HG03460 (cell line): Measurements from ENCODE around the gene GTPBP3.
A peak's percentile ranks its signal among the peaks of the same experiment; 100 is the strongest.
"Not testable (repeated sequence)": the region's sequence is repeated elsewhere in the genome, so short reads cannot be mapped to it uniquely, and the experiment has no call there.

ENCODE experiments used
- ATAC-seq: cut with Tn5 transposase; IDR thresholded peaks from one replicate; pipeline ENCODE4 v1.9.1; 2021; ENCODE audit not compliant: unreplicated experiment

The GTPBP3 gene

GRCh38 chr19:17336872-17337674 is at the start of gene GTPBP3:
GTPBP3 (plus strand) TSS chr19:17337553; CDS start chr19:17337612, 59 bp downstream.
- peak; percentile 64 for ATAC-seq

GRCh38 chr19:17289489-17289888 is 47.9 kb upstream of the GTPBP3 start:
- no peak for ATAC-seq

- ATAC-seq: peak; percentile 83
These were observed 44.9 kb upstream of the GTPBP3 start for GRCh38 chr19:17292301-17293074.

DNA sequence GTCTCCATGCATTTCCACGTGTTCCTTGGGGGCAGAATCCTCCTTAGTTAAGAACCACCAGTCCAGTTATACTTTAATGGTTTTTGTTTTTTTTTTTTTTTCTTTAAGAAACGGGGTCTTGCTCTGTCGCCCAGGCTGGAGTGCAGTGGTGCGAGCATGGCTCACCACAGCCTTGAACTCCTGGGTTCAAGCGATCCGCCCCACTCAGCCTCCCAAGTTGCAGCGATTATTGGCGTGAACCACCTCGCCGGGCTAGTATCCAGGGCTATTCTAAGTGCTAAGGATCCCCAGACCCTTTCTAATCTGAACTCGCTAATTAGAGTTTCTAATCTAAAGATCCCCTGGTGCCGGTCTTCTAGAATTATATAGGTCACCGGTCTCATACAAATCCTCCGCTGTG is 43.7 kb upstream of the GTPBP3 start:
- ATAC-seq: no peak

DNA sequence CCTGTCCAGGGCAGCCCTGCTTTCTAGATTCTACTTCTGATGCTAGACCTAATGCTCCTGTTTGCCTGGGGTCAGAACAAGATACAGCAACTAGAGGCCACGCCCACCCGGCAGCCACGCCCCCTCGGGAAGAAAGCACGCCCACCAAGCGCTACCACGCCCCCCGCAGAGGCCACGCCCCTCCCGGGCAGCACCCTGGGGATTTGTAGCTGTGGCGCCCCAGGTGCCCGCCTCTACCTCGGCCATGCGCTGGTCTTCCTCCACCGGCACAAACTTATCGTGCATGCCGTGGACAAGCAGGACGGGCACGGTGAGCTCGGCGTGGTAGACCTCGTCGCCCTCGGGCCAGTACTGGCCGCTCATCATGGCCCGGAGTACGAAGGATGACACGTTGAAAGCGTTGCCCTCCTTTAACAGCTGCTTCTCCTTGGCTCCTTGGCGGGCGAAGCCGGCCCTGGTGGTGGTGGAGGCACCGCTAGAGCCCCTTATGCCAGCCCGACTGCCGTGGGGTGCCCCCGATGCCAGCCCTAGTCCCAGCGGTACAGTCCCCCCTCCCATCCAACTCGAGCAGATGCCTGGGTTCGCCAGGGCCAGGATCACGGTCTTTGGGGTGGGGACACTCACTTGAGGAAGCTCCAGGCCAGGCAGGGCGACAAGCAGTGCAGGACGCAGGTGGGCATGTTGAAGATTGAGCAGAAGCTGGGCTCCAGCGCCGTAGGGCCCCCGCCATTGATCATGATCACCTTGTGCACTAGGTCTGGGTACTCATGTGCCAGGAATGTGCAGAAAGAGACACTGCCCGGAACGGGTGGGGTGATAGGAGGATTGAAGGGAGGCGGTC is 43.1 kb upstream of the GTPBP3 start:
- ATAC-seq: no peak

DNA sequence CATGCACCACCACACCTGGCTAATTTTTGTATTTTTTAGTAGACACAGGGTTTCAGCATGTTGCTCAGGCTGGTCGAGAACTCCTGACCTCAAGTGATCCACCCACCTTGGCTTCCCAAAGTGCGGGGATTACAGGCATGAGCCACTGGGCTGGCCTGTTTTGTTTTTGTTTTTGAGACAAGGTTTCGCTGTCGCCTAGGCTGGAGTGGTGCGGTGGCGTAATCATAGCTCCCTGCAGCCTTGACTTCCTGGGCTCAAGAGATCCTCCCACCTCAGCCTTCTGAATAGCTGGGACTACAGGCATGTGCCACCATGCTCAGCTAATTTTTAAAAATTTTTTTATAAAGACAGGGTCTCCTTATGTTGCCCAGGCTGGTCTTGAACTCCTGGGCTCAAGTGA is 41.8 kb upstream of the GTPBP3 start:
- ATAC-seq: not testable (repeated sequence)

DNA sequence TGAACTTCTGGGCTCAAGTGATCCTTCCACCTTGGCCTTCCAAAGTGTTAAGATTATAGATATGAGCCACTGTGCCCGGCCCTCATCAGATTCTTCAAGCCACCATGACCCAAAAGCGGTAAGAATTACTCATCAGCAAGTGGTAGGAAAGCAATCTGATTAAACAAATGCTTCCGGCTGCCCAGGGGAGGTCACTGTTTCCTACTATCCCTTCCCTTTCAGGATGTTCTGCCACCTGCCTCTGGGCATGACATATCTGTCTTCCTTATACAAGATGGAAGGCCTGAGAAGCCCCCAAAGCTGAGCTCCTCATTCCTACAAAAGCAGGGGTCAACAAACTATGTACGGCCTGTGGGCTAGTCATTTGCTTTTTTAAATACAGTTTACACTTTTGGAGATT is 41.1 kb upstream of the GTPBP3 start:
- ATAC-seq: no peak

DNA sequence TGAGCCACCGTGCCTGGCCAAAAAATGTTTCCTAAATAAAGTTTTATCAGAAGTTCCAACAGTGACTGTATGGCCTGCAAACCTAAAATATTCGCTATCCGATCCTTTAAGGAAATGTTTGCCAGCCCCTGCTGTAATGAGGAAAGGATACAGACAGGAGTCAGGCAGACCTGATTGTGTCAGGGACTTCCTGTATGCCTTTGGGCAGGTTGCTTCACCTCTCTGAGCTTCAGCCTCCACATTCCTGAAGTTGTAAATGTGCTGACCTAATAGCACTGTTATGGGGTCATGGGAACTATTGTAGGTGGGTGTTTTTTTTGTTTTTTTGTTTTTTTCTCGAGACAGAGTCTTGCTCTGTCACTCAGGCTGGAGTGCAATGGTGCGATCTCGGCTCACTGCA is 40.4 kb upstream of the GTPBP3 start:
- no peak for ATAC-seq

DNA sequence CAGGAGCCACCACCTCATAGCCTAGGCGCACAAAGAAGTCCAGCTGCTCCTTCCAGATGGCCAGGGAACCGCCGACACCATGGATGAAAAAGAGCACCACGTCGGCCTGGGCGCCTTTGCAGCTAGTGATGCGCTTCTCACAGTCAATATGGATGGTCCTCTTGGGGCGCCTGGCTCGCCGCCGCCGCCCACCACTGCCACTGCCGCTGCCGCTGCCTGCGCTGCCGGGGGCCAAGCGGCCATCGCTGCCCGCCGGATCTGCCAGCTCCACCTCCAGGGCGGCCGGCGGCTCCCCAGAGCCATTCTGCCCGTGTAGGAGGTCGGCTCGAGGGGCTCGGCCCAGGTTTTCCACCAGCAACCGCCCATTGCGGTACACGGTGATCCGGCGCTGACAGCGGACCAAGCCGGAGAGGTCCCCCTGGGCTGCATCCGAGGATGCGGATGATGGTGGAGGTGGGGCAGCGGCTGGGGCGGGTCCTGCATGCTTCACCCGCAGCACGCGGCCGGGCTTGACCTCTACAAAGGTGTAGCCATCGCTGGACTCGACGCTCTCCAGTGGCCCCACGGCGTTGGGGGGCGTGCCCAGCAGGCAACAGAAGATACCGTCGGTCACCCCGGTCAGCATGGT is 36.2 kb upstream of the GTPBP3 start:
- no peak for ATAC-seq

DNA sequence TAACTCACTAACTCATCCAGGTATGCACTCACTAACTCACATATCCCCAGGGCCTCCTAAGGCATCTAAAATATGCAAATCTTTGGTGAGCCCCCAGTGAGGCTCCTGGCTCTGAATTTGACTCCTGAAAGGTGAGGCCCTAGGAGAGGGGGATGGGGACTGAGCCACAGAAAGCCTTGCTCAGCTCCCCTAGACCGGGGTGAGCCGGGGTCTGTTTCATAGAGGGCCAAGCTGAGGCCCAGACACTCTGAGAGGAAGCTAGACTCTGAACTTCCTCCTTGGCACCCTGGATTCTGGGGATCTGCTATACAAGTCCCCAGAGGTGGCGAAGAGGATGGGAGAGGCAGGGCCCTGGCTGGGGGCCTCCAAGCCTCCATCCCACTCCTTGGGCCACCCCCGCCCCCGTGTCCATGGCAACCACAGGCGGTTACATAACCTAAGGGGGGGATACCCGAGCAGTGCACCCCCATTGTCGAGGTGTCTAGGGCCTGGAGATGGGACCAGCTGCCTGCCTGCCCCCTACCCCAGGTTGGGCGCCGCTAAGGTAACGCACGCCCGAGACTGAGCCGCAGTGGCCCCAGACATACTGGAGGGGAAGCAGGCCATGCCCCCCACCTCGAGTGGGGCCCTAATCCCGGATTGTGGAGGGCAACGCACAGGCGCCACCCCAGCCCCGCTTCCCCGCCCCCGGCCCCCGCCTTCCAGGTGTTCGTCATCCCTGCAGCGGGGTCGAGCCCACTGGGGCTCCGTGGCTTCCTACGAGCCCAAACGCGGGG is 34.8 kb upstream of the GTPBP3 start:
- ATAC-seq: no peak

GRCh38 chr19:17303167-17303939 is 34.0 kb upstream of the GTPBP3 start, which contains the start of gene ABHD8:
ABHD8 (minus strand) TSS chr19:17303425; CDS start chr19:17301616, 1,809 bp downstream.
- peak; percentile 44 for ATAC-seq

DNA sequence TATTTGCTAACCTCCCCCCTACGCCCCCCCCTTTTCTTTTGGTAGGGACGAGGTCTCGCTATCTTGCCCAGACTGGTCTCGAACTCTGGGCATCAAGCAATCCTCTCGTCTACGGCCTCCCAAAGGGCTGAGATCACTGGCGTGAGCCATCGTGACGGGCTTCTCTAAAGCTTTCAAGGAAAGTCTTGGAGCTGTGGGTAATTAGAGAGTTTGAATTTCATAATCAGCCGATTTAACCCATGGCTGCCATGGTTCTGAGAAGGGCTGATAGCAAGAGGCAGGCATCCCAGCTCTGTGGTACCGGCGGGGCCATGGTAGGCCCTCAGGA is 33.4 kb upstream of the GTPBP3 start:
- no peak for ATAC-seq

DNA sequence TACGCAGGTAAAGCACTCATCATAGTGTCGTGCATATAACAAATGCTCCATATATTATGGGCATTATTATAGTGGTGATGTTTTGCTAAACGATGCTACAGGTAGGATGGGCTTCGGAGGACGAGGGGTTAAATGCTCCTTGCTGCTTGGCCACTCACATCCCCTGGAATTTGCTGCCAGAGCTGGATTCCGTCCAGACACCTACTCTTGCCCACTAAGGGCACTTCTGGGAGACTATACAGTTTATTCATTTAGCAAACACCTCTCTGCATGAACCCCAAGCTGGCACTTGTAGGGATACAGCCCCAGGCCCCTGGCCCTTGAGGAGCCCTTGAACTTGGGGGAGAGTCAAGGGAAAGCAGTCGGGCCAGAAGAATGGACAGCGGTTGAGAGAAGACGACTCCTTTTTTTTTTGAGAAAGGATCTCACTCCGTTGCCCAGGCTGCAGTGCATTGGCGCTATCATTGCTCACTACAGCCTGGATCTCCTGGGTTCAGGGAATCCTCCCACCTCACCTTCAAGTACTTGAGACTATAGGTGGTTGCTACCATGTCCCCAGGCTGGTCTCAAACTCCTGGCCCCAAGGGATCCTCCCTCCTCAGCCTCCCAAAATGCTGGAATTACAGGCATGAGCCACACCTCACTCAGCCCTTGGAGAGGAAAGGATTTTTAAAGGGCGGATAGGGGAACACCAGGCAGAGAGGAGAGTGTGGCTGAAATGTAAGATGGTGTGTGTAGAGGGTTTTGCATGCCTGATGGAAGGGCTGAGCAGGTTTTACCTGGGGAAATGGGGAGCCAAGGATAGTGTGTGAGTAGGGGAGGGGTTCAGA is 32.8 kb upstream of the GTPBP3 start:
- ATAC-seq: no peak

GRCh38 chr19:17305216-17305516 is 32.2 kb upstream of the GTPBP3 start:
- no peak for ATAC-seq

DNA sequence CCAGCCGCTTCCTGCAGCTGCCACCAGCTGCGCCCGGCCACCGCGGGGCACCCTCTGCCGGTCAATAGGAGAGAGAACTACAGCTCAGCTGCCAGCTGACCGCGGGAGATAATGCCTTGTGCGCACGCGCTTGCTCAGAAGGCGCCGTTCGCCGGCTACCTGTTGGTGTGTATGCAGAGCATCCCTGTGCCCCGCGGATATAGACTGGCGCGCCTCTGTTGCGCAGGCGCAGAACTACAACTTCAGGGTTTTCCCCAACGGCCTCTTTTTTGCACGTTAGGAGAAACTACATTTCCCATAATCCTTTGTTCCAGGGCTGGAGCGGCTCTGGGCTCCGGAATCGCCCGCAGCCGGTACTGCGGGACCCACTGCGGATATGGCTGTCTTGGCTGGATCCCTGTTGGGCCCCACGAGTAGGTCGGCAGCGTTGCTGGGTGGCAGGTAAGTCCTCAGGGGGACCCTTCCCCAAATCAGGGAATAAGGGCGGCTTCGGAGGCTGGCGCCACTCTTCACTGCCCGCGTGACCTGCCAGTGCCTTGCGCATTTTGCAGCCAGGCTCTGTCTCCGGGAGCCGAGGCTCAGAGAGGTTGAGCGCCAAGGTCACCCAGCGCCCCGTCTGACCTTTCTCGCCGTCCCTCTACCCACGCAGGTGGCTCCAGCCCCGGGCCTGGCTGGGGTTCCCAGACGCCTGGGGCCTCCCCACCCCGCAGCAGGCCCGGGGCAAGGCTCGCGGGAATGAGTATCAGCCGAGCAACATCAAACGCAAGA is 31.7 kb upstream of the GTPBP3 start, which contains the start of gene MRPL34:
Gene MRPL34 (plus strand): TSS at position 356 of the 768 bp plus-strand sequence. CDS start 21 bp downstream, at position 377.
- peak; percentile 55 for ATAC-seq

DNA sequence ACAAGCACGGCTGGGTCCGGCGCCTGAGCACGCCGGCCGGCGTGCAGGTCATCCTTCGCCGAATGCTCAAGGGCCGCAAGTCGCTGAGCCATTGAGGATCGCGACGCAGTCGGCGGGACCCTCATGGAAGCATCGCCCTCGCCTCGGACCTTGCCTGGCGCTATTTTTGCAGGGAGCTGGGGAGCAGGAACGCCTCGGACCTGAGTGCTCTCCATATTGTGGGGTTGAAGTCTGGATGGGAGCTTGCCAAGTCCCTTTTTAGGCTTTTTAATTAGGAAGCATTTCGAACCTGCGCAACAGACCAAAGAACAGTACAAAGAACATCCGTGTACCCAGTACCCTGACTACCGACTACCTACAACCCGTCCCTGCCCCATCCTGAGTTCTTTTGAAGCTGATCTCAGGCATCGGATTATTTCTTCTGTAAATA is 31.1 kb upstream of the GTPBP3 start:
- no peak for ATAC-seq

DNA sequence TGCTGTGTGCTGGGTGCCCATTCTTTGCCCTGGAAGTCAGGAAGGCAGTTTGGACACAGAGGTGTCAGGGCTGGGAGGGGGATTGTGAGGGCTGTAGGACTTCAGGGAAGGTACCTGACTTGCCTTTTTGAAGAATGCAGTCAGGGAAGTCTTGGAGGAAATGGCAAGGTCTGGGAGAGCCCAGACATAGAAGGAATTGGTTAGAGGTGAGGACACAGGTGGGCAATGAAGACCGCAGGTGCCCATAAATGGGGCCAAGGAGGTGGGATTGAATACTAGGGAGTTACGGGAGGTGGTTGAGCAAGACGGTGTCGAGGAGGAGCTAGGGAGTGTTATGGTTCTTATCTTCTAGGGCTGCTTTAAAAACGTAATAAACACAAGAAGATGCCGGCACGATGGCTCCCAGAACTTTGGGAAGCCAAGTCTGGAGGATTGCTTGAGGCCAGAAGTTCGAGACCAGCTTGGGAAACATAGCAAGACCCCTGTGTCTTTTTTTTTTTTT is 29.4 kb upstream of the GTPBP3 start:
- no peak for ATAC-seq
